Measurements from ENCODE around the gene PCSK1.

DNA sequence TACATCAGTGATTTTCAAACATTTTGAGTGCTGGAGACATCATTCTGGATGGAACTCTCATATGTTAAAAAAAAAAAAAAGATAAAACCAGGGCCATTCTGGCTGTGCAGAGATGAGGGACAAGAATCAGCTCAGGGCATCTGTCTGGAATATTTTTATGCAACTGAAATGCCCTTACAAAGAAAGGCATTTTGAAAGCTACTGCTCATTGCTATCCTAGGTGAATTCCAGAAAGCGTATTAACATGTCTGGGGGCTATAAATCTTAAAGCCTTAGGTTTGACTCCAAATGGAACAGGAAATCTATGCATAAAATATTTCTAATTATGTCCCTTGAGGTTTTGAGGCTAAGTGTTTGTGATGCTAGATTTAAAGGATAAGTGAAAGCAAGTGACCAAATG is 14.9 kb upstream of the PCSK1 start:
- TF ChIP-seq, protein P1, sequence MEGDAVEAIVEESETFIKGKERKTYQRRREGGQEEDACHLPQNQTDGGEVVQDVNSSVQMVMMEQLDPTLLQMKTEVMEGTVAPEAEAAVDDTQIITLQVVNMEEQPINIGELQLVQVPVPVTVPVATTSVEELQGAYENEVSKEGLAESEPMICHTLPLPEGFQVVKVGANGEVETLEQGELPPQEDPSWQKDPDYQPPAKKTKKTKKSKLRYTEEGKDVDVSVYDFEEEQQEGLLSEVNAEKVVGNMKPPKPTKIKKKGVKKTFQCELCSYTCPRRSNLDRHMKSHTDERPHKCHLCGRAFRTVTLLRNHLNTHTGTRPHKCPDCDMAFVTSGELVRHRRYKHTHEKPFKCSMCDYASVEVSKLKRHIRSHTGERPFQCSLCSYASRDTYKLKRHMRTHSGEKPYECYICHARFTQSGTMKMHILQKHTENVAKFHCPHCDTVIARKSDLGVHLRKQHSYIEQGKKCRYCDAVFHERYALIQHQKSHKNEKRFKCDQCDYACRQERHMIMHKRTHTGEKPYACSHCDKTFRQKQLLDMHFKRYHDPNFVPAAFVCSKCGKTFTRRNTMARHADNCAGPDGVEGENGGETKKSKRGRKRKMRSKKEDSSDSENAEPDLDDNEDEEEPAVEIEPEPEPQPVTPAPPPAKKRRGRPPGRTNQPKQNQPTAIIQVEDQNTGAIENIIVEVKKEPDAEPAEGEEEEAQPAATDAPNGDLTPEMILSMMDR (IDR thresholded peaks at IDR 0.05), result no peak
- TF ChIP-seq POLR2A (IDR thresholded peaks at IDR 0.05) (no peak), EP300 (IDR thresholded peaks at IDR 0.05) (no peak)

All from gastroesophageal sphincter (tissue), 3 donors.